SH-SY5Y (cell line): ENCODE measurements around the gene SEMA3G.

Source experiments
- GATA2 ChIP-seq: IDR thresholded peaks from 2 replicates; pipeline ENCODE4 v1.6.1; 2011; ENCODE audit warnings: mild to moderate bottlenecking, low read depth, low read length
- GATA3 ChIP-seq: IDR thresholded peaks from 2 replicates; pipeline ENCODE4 v1.6.1; 2011; ENCODE audit warnings: low read depth, mild to moderate bottlenecking, low read length, moderate library complexity

DNA sequence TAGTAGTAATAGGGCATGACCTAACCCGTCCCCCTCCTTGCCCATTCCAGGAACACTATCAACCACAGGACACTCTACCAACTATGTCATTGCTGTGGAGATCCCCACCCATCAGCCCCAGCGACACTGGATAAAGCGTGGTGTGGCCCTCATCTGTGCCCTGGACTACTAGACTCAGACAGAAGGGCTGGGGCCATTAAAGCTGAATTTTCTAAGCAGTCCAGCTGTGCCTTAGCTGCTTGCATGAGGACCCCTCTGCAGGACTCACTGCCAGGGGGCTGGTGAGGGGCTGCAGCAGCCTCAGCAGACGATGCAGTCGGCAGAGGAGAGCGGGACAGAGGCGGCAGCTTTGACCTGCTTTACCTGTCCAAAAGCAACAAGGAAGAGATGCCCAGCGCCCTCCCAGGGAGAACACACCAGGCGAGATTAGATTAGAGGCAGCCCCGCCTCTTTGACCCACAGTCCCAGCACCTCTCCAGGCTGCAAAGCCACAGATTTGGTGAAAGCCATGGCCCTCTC, 44.6 kb downstream of the SEMA3G start:
- no peak for TF ChIP-seq GATA2
- no peak for TF ChIP-seq GATA3
